PFSK-1 (cell line): Measurements from ENCODE around the gene ENO3.

Experiments used
- REST ChIP-seq, 2 experiments: IDR thresholded peaks; 2 replicates each; pipeline versions ENCODE4 v1.6.1 to v1.8.0; 2011 to 2012; ENCODE audit warnings: low read depth in 2 of 2, low read length in 2 of 2, control low read depth in 1 of 2, inconsistent platforms in 1 of 2, mild to moderate bottlenecking in 1 of 2, moderate library complexity in 1 of 2; ENCODE audit not compliant: insufficient read depth in 1 of 2
- TAF1 ChIP-seq: IDR thresholded peaks from 2 replicates; pipeline ENCODE4 v1.6.1; 2012; ENCODE audit warnings: low read length, control low read depth, borderline replicate concordance; ENCODE audit not compliant: insufficient read depth

- TF ChIP-seq TAF1 = no peak
- no peak for TF ChIP-seq REST (IDR thresholded peaks at IDR 0.05; ENCODE audit: insufficient read depth in 1 of 2, low read depth in 2 of 2, low read length in 2 of 2)
Observed at GRCh38 chr17:5000237-5000639, 49.3 kb downstream of the ENO3 start.
